ENCODE results near the gene HSPB2.
"Not testable (repeated sequence)": the region's sequence is repeated elsewhere in the genome, so short reads cannot be mapped to it uniquely, and the experiment has no call there.

DNA sequence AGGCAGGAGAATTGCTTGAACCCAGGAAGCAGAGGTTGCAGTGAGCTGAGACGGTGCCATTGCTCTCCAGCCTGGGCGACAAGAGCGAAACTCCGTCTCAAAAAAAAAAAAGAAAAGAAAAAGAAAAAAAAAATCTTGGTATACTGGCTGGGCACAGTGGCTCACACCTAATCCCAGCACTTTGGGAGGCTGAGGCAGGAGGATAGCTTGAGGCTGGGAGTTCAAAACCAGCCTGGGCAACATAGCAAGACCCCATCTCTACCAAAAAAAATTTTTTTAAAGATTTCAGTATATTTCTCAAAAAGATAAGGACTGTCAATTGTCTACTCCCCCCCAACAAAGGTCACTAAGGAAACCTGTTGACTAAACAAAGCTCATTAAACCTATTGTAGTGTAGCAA, 27.5 kb upstream of the HSPB2 start:
- not testable (repeated sequence) for TF ChIP-seq CTCF (IDR thresholded peaks at IDR 0.05; ENCODE audit: insufficient read depth, low read length); POLR2AphosphoS5 (IDR thresholded peaks at IDR 0.05; ENCODE audit: low read depth); SPI1 (IDR thresholded peaks at IDR 0.05; ENCODE audit: borderline replicate concordance, low read depth); GABPA (IDR thresholded peaks at IDR 0.05; ENCODE audit: low read depth)

Data from HL-60 (cell line).